ENCODE results near the gene MDM2.

DNA sequence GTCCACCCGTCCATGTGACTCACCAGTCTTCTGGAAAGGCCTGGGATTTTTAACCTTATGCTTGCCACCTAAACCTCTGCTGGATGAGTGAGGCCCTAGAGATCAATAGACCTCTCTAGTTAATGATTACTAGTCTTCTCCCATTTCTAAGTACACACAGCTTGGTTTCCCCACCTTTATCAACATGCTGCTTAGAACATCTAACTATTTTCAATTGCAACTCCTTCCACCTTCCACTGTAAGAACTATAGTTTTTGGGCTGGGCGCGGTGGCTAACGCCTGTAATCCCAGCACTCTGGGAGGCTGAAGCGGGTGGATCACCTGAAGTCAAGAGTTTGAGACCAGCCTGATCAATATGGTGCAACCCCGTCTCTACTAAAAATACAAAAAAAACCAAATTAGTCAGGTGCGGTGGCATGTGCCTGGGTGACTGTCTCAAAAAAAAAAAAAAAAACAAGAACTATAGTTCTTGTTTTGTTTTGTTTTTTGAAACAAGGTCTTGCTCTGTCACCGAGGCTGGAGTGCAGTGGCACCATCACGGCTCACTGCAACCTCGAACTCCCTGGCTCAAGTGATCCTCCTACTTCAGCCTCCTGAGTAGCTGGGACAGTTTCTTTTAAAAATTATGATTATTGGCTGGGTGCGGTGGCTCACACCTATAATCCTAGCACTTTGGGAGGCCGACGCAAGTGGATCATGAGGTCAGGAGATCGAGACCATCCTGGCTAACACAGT lies 18.7 kb upstream of the MDM2 start:
- TF ChIP-seq, protein P1, sequence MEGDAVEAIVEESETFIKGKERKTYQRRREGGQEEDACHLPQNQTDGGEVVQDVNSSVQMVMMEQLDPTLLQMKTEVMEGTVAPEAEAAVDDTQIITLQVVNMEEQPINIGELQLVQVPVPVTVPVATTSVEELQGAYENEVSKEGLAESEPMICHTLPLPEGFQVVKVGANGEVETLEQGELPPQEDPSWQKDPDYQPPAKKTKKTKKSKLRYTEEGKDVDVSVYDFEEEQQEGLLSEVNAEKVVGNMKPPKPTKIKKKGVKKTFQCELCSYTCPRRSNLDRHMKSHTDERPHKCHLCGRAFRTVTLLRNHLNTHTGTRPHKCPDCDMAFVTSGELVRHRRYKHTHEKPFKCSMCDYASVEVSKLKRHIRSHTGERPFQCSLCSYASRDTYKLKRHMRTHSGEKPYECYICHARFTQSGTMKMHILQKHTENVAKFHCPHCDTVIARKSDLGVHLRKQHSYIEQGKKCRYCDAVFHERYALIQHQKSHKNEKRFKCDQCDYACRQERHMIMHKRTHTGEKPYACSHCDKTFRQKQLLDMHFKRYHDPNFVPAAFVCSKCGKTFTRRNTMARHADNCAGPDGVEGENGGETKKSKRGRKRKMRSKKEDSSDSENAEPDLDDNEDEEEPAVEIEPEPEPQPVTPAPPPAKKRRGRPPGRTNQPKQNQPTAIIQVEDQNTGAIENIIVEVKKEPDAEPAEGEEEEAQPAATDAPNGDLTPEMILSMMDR (conservative IDR thresholded peaks at IDR 0.05): no peak
- TF ChIP-seq ZFX (IDR thresholded peaks at IDR 0.05): no peak

Data from C4-2B (cell line).